Measurements from ENCODE around the gene SLC49A3.
"Not testable (repeated sequence)": the region's sequence is repeated elsewhere in the genome, so short reads cannot be mapped to it uniquely, and the experiment has no call there.

SLC49A3 gene

DNA sequence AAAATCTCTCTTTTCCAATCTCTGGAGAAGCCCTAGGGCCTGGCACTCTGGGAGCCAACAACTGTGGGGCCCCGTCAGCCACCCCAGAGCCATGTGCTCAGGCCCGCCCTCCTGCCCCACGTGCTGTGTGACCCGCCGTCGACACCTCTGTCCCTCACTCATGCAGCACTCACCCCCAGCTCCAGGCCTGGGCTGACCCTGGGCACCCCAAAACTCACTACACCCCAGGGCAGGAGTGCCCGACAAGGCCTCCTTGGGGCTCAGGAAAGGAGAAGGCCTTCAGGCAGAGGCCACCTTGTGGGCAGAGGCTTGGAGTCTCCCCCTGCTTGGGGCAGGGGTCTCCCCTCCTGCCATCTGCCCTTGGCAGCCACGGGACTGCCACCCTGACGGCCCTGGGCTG lies 8.9 kb downstream of the SLC49A3 start:
- DNase-seq: no peak

DNA sequence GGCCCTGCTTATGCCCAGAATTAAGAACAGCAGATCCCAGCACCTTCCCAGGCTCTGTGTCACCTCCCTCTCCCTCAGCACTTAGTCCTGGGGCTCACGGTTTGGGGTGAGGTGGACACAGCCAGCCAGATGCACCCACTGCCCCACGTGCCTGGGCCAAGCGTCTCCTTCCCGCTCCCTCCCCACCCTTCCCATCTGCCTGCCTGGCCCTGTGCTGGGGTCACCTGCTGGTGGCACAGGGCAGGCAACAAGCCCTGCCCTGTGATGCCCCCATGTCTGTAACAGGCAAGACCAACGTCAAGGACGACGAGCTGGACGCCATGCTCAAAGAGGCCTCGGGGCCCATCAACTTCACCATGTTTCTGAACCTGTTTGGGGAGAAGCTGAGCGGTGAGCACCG lies 9.3 kb downstream of the SLC49A3 start:
- DNase-seq: no peak

DNA sequence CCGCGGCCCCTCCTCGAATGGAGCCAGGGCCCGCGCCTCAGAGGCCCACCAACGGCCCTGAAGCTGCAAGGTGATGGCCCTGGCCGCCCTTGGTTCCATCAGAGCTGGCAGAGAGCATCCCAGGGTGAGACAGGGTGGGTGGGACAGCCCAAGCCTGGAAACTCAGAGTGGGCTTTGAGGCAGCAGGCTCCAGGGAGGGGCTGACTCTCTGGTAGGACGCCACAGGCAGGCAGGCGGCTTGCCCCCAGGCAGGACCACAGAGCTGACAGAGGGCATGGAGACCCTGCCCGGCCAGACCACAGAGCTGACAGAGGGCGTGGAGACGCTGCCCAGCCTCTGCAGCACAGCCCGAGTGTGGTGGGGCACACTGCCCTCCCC lies 9.9 kb downstream of the SLC49A3 start:
- no peak for DNase-seq

DNA sequence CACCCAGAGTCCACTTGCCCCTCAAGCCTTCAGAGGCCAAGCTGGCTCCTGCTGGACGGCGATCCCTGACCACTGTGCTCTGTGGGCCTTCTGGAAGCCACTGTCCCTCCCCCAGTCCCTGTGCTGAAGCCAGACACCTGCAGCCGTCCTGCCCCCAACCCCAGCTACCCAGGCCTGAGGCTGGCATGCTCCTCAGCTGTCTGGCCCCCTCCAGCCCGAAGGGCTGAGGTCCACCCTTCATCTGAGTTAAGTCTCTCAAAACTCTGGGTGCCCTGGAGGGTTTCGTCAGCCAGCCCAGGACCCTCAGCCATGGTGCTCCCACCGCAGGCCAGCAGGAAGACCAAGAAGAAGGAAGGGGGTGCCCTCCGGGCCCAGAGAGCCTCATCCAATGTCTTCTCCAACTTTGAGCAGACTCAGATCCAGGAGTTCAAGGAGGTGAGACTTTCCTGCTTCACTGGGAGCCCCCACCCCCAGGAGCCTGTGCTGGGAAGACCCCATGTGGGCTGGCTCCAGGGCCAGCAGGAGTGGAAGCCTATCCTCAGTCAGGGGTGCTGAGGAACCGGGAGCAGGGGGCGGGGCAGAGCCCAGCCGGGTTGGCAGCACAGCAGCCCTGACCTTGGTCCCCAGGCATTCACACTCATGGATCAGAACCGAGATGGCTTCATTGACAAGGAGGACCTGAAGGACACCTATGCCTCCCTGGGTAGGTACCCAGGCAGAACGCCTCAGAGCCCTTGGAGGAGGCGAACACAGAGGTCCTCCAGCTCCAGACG lies 10.4 kb downstream of the SLC49A3 start:
- no peak for DNase-seq

DNA sequence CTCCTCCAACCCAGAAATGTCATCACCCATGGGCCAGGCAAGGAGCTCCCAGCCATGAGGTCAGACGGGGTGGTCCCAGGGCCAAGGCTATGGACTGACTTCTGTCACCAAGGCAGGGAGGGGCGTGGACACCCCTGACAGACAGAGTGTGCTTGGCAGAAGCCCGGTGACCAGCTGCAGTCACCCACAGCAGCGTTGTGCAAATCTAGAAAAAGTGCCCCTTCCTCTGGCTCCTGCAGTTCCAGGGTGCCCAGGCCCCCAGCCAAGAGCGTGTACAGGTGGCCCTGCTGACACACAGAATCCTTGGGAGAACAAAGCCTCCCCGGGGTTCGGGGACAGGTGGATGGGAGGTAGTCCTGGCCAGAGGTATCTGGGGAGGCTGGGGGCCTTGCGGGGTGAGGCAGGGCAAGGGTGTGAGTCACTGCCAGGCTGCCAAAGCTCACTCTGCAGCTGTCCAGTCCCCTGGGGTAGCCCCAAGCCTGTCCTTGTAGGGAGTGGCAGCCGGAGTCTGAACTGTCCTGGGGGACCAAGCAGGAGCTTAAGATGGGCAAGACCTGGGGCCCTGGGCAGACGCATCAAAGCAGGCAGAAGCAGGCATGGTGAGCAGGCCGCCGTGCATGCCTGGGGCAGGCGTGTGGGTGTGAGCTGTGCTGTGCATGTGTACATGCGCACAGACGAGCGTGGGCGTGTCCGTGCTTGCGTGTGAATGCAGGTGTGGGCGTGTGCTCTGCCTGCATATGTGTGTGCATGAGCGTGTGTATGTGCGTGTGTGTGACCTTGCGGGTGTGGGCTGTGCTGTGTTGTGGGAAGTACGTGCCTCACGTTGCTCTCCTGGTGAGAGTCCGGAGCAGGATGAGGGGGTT lies 11.3 kb downstream of the SLC49A3 start:
- DNase-seq: no peak

DNA sequence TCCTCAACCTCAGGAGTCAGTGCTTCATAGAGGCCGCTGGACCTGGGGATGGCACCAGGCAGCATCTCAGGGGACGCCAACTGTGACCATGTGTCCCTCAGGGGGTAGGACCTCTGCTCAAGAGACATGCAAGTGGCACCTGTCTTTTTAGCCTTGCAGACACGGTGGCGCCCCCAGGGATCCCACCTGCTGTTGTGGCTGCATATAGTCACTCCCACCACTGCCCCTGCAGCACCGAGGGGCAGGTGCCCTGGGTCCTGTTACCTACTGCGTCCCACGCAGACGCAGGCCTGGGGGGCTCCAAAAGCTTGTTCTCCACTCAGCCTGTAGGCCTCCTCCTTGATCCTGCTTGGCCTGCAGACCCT lies 12.1 kb downstream of the SLC49A3 start:
- no peak for DNase-seq

DNA sequence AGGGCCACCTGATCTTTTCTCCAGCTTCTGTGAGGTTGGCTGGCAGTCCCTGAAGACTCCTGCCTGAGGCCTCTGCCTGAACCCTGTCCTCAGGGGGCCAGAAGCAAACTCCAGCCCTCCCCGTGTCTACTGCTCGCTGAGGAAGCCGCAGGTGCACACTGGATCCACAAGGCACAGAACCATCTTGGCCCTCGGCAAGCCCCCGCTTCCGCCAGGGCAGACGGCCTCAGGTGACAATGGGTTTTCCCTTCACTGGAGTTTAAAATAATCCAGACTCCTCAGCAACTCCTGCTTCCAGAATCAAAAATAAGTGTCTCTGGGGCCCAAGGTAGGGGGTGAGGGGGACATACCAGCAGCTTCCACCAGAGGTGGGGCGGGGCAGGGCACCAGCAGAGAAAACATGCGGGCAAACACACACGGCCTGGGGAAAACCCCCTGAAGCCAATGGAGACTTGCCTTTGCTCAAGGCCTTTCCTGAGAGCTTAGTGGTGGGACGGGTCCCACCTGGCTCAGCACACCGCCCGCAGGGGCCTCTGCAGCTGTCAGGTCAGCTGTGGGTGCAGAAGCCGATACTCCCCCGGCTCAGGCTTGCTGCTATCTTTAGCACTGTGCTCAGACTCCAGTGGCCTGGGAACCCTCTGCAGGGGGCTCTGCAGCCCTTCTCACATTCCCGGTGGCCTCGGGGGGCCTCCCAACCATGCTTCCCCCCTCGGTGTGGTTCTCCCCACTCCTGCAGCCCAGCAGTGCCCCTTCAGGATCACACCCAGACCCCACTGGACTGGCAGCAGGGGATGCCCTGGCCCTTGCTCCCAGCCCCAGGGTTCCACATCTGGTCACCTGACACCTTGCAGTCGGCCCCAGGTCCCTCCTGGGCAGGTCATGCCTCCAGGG lies 12.7 kb downstream of the SLC49A3 start:
- no peak for DNase-seq

DNA sequence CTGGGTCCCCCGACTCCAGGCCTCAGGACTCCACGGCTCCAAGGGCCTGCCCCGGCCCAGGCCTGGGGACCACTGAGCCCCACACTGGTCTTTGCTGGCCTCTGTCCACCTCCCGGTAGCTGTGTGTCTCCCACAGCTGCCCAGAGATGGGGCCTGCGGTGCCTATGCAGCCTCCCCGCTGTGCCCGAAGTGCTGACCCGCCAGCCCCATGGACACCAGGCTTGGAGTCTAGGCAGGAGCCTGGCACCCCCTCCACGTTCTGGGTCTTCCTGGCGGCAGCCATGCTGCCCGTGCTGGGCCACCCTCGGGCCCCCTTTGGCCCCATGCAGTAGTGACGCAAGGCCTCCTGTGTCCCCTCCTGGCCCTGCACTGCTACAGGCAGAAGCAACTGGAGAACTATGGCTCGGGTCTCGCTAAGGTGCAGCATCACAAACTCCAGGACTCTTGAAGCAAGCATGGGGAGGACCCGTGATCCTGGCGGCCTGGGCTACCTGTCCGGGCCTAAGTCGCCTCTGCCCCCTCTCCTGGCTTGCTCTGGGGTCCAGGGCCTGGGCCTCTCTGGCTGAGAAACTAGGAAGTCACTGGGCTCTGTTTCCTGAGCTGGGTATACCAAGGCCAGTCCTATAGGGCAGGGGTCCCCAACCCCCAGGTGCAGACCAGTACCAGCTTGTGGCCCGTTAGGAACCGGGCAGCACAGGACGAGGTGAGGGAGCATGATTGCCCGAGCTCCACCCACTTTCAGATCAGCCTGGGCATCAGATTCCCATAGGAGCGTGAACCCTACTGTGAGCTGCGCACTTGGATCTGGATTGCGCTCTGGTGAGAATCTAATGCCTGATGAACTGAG lies 13.7 kb downstream of the SLC49A3 start:
- DNase-seq: no peak

DNA sequence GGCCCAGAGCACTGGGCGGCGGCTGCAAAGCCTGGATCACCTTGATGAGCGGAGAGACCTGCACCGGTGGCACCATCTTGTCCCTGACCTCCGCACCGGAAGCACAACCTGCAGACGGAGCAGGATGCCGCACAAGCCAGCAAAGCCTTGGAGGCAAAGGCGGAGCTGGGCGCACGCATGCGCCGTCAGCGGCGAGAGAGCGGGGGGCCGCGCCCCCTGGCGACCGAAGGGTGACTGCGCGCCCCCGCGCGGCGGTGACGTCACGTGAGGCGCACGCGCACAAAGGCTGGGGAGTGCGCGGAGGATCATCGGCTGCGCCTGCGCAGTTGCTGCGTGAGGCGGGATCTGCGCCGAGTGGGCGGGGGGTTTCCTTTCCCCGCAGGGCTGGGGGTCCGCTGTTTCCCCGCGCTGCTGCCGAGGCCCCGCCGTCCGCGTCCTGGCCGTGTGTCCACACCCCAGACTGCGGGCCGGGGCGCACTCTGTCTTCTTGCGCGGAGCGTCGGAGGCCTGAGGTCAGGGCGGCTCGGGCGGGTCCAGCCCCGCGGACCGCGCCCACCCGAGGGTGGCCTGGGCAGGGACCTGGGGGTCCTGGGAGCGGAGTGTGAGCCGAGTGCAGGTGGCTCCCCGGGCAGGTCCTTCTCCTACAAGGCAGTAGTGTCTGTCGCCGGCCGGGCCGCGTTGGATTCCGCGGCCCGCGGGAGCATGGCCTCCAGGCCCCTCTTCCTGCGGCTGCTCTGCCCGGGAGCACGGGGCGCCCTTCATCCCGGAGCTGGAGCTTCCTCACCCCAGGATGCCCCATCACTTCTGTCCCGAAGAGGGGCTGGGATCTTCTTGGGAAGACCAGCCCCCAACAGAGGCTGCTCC lies 14.5 kb downstream of the SLC49A3 start, which contains the start of the genes ATP5ME and MYL5:
TSS of gene ATP5ME (minus strand) at position 105 of the 864 bp plus-strand sequence. CDS start at position 76, 29 bp downstream.
TSS of gene MYL5 (plus strand) at position 371 of the 864 bp plus-strand sequence. CDS start 3,485 bp downstream, outside the sequence.
- DNase-seq: peak; percentile 95

DNA sequence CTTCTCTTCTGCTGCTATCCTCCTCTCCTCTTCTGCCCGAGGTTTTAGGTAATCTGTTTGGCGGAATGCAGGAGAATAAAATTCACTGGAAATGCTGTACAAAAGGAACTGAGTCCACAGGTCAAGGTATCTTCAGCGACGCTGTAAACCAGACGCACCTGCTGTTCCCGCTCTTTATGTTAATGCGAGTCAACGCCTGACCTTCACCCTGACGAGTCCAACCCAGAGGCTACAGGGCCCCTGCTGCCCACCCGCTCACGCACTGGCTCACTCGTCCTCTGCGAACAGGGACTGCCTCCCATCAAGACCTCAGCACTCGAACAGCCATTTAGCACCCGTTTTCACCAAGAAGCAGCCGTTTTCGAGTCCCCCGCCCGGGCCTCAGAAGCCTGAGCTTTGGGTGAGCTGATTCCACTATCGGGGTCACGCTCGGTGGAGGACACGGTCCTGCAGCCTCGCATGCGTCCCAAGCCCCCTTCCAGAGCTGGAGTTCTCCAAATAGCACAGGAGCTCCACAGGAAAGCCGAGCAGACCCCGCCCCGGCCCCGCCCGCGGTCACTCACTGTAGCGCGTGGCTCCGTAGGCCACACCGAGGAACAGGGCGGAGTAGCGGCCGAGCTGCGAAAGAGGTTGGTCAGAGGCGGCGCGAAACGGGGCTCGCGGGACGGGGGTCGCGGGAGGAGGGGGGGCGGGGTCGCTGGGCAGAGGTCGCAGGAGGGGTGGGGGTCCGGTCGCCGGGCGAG lies 15.4 kb downstream of the SLC49A3 start:
- DNase-seq: no peak

DNA sequence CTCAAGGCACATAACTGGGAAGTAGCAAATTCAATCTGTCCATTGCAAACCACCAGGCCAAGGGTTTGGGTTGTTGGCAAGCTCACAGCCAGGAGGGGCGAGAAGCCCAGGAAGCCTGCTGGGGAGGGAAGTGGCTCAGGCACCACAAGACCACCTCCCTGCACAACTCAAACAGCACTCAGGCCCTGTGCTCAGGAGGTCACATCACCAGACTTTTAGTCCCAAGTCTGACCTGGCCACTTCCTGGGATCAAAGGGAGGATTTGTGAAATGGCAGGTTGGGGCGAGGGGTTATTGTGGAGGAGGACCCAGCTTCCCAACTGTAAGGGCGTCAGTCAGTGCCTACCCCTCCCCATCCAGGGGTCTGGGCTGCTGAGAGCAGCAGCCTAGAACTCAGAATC lies 17.2 kb downstream of the SLC49A3 start:
- no peak for DNase-seq

DNA sequence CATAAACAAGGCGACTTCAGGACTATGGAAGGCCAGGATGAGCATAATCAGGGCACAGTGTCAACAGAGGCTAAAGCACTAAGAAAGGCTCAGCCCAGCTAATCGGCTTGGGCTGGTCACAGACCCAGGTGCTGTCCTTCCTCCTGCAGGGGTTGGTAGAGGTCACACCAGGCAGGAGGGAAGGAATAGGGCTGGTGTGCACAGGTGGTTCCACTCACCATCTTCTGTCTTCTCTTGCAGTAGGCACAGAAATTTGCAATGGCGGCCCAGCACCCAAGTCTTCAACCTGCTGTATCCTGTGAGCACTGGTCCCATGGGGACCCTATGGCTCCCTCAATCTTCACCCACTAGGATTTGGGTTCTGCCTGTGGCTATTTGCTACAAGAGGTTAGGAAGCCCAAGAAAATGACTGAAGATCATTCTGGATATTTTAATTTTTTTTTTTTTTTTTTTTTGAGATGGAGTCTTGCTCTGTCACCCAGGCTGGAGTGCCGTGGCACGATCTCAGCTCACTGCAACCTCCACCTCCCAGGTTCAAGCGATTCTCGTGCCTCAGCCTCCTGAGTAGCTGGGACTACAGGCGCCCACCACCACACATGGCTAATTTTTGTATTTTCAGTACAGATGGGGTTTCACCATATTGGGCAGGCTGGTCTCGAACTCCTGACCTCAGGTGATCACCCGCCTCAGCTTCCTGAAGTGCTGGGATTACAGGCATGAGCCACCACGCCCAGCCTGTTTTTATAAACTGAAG lies 19.0 kb downstream of the SLC49A3 start:
- not testable (repeated sequence) for DNase-seq

DNA sequence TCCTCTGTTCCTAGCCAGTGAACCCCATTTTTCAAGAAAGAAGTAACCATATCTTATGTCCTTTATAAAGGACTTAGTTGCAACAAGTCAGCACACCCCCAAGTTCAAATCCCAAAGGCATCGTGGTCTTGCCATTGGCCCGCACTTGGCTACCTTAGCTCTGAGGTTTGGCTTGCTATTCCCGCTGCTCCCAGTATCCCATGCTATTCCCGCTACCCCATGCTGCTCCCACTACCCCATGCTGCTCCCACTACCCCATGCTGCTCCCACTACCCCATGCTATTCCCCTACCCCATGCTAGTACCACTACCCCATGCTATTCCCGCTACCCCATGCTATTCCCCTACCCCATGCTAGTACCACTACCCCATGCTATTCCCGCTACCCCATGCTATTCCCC lies 20.7 kb downstream of the SLC49A3 start:
- not testable (repeated sequence) for DNase-seq

DNA sequence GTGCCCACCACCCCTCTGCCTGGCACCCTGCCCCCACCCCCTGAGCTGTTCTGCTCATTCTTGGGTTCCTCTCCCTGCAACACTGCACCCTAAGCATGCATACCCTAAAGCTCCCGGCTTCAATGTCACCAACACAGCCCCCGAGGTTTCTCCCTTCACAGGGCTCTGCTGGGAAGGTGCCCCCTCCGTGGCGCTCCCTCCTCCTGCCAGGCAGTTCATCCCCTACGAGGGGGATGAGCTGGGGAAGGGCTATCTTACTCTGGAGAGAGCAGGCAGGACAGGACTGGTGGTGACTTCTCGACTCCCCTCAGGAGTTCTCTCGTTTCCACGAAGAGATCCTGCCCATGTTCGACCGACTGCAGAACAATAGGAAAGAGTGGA lies 21.4 kb downstream of the SLC49A3 start:
- no peak for DNase-seq

DNA sequence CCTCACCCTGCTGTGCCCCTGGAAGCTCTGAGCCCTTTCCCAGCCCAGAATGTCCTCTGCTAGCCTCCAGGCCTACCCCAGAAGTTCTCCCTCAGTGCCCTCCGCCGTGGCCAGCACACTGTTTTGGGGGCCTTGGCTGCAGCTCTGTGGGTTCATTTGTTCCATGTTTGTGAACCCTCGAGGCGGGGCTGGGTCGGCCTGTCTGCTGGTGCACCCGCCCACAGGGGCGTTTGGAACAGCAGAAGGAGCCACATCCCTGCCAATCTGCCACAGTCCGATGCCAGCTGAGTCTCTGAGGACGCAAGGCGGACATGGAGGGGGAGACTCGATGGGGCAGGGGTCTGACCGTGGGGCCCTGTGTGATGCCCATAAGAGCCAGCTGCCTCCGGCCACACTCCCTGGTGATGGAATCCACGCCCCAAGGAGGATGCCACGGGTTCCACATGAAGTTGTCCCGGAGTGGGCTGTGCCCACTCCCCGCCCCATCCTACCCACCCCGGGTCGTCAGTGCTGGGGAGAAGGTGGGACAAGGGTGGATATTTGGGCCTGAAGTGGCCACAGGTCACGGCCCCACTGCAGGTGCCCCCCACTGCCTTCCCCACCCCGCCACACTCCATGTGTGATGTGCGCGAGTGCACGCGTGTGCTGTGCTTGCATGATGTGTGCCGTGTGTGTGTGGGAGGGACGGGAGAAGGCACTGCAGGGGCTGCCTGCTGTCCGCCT lies 22.0 kb downstream of the SLC49A3 start:
- no peak for DNase-seq

DNA sequence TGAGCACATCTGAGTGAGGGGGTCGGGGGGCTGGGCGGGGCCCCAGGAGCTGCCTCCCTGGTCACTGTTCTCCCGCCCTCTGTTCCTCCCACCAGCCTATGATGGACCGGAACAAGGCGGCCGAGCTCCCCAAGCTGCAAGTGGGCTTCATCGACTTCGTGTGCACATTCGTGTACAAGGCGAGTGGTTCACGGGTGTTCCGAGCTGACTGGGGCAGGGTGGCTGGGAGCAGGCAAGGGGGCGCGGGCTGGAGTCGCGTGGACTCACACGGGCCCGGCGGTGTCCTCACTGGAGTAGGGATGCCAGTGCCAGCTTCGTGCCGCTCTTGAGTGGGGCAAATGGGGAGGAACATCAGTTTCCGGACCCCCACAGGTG lies 22.5 kb downstream of the SLC49A3 start:
- DNase-seq: no peak

DNA sequence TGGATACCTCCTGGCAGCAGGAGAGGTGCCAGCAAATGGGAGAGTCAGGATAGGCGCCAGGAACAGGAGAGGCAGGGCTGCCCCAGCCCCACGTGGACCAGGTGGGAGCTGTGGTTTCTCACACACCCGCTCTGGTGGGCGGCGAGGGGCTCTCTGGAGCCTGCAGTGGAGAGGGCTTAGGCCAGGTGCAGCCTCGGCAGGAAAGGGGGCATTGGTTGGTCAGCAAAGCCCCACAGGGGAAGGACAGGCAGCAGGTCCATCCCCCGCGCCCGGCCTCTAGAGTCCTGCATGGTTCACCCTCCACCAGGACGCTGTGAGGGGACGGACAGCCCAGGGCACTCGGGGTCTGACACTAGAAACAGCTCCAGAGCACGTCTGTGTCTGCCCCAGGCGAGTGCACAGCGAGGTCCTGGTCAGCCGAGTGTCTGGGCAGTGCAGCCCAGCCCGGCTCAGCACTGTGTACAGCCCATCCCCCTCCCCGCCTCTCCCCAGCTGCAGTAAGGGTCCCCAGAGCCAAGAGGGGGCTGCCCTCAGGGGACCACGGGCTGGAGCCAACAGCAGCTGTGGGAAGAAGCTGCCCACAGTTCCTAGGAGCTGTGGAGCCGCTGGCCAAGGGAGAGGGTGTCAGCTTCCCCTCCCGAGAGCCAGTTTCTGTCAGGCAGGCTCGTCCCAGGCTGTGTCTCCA lies 23.1 kb downstream of the SLC49A3 start:
- no peak for DNase-seq

DNA sequence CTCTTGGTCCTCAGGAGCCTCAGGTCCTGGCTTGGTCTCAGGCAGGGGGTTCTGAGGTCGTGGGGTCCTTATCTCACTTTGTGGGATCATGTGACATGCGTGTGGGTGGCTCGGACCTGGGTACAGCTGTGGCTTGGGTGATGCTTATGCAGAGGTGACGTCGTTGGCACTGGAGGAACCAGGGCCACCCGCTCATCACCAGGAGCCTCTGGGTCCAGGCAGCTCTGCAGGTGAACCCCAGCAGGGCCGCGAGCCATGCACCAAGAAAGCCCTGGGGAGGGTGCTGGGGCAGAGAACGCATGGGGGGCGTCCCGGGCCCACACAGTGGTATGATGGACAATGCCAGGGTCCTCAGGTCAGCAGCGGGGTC lies 23.6 kb downstream of the SLC49A3 start:
- no peak for DNase-seq
